ENCODE results near the gene ATG16L2.

GRCh38 chr11:72850832-72851231 is 36.6 kb downstream of the ATG16L2 start:
- TF ChIP-seq CTCF (IDR thresholded peaks at IDR 0.05), result no peak
- TF ChIP-seq EP300 (IDR thresholded peaks at IDR 0.05), result no peak

Data from upper lobe of left lung (tissue), 4 donors.